ENCODE data around the gene PPRC1. TPM values are rescaled to one million over a fixed set of nuclear protein-coding genes. Genes with fewer than 3 reads are reported as not detected.
A peak's percentile ranks its signal among the peaks of the same experiment; 100 is the strongest.

PPRC1 gene
- total RNA-seq, 2 donors from 2014 or later = 10.9 to 20.6 TPM

GRCh38 chr10:102111276-102111675, 21.6 kb upstream of the PPRC1 start:
- peaks cover 43% of the 10 kb centered on the region for H3K36me3 ChIP-seq
- peaks cover 0 to 39% of the 10 kb centered on the region in 2 donors for H3K4me1 ChIP-seq
- no peaks in the 10 kb centered on the region for H3K27me3 ChIP-seq
- no peak overlapping the region for H3K27ac ChIP-seq
- no peak overlapping the region for H3K4me3 ChIP-seq
- DNase-seq (ENCODE audit: low spot score) = no peak
- no peak for TF ChIP-seq CTCF (IDR thresholded peaks at IDR 0.05)
- no peaks in the 10 kb centered on the region for H3K9me3 ChIP-seq

GRCh38 chr10:102112210-102112817, 20.5 kb upstream of the PPRC1 start:
- no peak overlapping the region for H3K27ac ChIP-seq
- no peak for DNase-seq (ENCODE audit: low spot score)
- no peak overlapping the region for H3K4me3 ChIP-seq
- no peak for TF ChIP-seq CTCF (IDR thresholded peaks at IDR 0.05)
- H3K4me1 ChIP-seq = peaks cover 0 to 49% of the 10 kb centered on the region in 2 donors
- no peaks in the 10 kb centered on the region for H3K27me3 ChIP-seq
- no peaks in the 10 kb centered on the region for H3K9me3 ChIP-seq
- peaks cover 42% of the 10 kb centered on the region for H3K36me3 ChIP-seq

GRCh38 chr10:102113261-102113955, 19.4 kb upstream of the PPRC1 start:
- no peaks in the 10 kb centered on the region for H3K9me3 ChIP-seq
- H3K36me3 ChIP-seq = peaks cover 31% of the 10 kb centered on the region
- TF ChIP-seq CTCF (IDR thresholded peaks at IDR 0.05) = no peak
- H3K4me1 ChIP-seq = peaks cover 0 to 60% of the 10 kb centered on the region in 2 donors
- H3K4me3 ChIP-seq = peak overlapping the region; percentile 70 to 77
- H3K27ac ChIP-seq = peak overlapping the region; percentile 97 to 99
- no peak for DNase-seq (ENCODE audit: low spot score)
- H3K27me3 ChIP-seq = no peaks in the 10 kb centered on the region

- Histone ChIP-seq H3K36me3 (peaks cover 23% of the 10 kb centered on the region), H3K27me3 (no peaks in the 10 kb centered on the region), H3K4me1 (peaks cover 0 to 68% of the 10 kb centered on the region in 2 donors), H3K9me3 (no peaks in the 10 kb centered on the region), H3K27ac (peak overlapping the region; percentile 97 to 99), H3K4me3 (peak overlapping the region; percentile 70 to 77)
- no peak for TF ChIP-seq CTCF (IDR thresholded peaks at IDR 0.05)
- no peak for DNase-seq (ENCODE audit: low spot score)
Observed at GRCh38 chr10:102113956-102114857, 18.6 kb upstream of the PPRC1 start.

- Histone ChIP-seq H3K4me1 (peaks cover 0 to 73% of the 10 kb centered on the region in 2 donors), H3K27me3 (no peaks in the 10 kb centered on the region), H3K36me3 (peaks cover 15% of the 10 kb centered on the region), H3K9me3 (no peaks in the 10 kb centered on the region), H3K27ac (peak overlapping the region; percentile 97 to 99), H3K4me3 (peak overlapping the region; percentile 70 to 77)
- TF ChIP-seq CTCF (IDR thresholded peaks at IDR 0.05) = no peak
- DNase-seq (ENCODE audit: low spot score) = peak; percentile 92
Observed at GRCh38 chr10:102114861-102115618, 17.8 kb upstream of the PPRC1 start.

Measured in right atrium auricular region (tissue), 2 donors.